NCI-H2081 (cell line): ENCODE data around the gene UBAC1.
"Not testable (repeated sequence)": the region's sequence is repeated elsewhere in the genome, so short reads cannot be mapped to it uniquely, and the experiment has no call there.

ENCODE experiments used
- DNase-seq, 2 experiments: peaks; one replicate each; lab custom pipeline; 2025; lab: John Stamatoyannopoulos, UW

Gene UBAC1

DNA sequence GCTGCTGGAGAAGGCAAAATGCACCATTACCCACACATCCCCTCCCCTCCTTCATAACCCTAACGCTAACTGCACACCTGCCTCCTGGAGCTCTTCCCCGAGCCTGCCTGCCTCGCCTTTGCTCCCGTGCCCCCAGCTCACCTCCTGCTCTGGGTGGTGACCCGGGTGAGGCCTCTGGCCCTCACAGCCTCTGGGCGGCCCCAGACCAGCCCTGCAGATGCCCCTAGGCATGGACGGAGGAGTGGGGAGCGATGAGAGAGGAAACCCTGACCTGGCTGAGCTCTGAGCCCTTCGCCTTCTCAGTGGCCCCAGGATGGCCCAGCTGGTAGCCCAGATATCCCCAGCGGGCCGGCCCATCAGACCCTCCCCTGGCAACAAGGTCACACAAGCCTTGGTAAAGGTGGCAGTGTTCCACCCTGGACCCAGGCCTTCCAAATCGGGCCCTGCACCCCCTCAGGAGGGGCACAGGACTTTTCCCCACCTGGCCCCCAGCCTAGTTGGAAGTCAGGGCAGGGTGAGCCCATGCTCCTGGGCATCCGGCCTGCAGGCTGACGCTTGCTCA is 39.3 kb downstream of the UBAC1 start:
- DNase-seq: no peak

DNA sequence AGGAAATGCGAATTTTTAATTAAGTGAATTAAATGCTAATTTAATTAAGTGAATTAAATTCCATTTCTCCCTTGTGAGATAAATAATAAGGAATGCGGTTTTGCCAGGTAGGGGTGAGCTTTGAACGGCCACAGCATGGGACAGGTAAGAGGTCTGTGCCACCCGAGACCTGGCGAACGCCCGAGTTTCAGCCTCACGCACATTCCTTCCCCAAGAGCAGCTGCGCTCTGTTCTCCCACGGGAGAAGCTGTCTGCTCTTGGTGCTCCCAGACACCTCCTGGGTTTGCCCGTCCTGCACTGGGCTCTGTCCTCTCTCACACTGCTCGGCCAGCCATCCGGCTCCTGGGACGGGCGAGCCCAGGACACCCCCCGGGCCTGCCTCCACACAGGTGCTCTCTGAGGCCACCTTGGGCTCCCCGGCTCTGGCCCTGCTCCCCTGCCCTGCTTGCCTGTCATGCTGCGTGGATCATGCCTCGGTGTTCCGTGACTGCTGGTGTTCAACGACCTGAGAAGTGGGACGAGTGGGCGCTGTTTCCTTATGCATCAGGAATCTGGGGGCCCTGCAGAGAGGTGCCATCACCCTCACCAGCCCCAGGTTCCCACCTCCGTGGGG is 40.1 kb downstream of the UBAC1 start:
- DNase-seq: no peak

DNA sequence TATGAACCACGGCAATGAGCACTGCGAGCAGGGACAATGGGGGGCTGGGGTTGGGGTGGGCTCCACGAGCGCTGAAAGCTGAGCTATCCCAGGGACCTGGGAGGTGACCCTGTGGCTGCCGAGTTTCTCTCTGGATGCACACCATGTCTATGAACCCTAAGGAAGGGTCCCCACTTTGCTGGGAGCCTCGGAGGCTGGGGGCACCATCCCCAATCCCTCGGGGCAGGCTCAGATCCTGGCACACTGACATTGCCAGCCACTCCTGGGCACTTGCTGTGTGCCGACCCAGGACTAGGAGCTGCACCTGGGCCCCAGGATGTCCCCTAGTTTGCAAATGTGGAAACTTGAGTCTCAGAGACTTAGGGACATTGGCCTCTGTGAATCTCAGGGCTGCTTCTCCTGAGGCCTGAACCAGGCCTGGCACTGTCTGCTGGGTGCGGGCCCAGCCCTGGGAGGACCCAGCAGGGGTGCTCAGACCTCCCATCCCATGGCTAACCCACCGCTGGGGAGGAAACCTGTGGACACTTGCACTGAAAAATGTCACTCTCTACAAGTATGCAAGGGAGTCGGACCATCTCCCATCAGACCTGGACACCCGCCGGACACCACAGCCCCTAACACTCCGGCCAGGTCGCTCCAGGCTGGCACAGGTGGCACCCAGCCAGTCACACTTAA is 40.8 kb downstream of the UBAC1 start:
- no peak for DNase-seq

DNA sequence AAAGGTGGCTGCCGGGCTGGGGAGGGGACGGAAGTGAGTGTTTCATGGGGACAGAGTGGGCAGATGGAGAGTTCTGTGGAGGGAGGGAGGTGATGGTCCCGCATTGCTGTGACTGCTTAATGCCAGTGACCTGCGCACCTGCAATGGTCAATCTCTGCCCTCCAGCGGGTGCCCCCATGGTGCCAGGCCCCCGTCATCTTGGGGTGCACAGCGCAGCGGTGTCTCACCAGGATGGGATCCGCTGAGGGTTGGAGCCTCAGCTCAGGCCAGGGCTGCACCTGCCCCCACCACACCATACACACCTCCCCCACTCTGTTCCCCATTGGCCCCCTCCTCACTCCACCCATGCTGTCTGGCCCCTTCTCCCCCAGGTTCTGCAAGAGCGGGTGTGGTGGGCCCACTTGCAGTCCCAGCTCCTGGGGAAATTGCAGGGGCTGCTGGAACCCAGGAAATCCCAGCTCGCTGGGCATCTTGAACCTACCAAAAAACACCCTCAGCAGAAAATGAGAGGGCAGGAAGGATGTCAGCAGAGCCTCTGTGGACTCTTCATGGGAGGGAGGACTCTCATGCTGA is 41.8 kb downstream of the UBAC1 start:
- DNase-seq: no peak

DNA sequence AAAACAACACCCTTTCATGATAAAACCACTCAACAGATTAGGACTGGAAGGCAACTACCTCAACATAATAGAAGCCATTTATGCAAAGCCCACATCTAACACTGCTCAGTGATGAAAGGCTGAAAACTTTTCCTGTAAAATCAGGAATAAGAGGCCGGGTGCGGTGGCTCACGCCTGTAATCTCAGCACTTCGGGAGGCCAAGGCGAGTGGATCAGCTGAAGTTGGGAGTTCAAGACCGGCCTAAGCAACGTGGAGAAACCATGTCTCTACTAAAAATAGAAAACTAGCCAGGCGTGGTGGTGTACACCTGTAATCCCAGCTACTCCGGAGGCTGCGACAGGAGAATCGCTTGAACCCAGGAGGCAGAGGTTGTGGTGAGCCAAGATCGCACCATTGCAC is 44.9 kb downstream of the UBAC1 start:
- not testable (repeated sequence) for DNase-seq

DNA sequence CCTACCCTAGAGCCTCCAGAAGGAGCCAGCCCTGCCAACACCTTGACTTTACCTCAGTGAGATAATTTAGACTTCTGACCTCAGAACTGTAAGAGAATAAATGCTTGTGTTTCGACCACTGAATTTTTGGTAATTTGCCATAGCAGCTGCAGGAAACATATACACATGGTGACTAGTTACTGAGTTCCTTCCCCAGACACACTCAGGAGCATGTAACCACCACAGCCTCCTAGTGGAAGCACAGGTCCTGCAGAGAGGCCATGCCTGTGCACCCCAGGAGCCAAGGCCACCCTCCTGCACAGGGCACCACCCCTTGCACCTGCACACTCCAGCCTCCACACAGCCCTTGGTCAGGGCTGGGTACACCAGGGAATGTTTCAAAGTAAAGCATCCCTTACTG is 46.3 kb downstream of the UBAC1 start:
- no peak for DNase-seq

DNA sequence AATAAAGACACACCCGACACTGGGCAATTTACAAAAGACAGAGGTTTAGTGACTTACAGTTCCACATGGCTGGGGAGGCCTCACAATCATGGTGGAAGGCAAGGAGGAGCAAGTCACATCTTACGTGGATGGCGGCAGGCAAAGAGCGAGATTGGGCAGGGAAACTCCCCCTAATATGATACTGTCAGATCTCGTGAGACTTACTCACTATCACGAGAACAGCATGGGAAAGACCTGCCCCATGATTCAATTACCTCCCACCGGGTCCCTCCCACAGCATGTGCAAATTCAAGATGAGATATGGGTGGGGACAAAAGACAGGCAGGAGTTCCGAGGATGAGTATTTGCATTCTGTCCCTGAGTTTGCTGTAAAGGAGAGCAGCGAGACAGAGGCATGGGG is 49.9 kb downstream of the UBAC1 start:
- DNase-seq: not testable (repeated sequence)

DNA sequence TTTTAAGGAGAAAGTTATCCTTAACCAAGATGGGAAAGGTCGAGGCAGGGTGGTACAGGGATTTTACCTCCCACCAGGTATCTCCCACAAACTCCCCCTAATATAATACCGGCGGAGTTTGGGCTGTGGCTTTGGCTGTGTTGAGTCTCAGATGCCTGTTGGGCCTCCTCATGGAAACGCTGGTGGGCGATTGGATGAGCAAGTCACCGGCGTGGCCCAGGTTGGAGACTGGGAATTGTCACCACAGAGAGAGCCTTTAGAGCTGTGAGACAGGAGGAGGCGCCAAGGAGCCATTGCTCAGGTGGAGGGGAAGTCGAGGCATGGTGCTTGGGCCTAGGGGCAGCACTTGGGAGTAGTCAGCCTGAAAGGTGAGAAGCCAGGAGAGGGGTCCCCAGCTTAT is 50.4 kb downstream of the UBAC1 start:
- no peak for DNase-seq

DNA sequence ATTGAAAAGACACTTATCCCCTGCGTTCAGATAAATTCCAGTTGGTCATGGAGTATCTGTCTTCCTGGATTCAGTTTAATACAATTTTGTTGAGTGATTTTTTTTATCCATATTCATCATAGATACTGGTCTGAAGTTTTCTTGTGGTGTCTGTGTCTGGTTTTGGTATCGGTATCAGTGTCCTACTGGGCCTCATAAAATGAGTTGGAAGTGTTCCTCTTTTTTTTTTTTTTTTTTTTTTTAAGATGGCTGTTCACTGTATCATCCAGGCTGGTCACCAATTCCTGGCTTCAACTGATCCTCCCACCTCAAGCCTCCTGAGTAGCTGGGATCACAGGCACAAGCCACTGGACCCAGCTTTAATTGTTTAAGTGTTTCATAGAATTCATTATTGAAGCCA is 51.0 kb downstream of the UBAC1 start:
- DNase-seq: no peak

DNA sequence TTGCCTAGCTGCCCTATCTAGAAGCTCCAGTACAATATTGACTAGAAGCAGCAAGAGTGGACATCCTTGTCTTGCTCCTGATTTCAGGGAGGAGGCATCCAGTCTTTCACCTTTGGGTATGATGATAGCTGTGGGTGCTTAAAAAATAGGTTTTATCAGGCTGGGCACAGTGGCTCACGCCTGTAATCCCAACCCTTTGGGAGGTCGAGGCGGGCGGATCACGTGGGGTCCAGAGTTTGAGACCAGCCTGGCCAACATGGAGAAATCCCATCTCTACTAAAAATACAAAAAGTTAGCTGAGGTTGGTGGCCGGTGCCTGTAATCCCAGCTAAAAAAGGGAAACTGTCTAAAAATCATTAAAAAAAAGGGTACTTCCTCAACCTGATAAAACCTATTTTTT is 51.8 kb downstream of the UBAC1 start:
- no peak for DNase-seq

DNA sequence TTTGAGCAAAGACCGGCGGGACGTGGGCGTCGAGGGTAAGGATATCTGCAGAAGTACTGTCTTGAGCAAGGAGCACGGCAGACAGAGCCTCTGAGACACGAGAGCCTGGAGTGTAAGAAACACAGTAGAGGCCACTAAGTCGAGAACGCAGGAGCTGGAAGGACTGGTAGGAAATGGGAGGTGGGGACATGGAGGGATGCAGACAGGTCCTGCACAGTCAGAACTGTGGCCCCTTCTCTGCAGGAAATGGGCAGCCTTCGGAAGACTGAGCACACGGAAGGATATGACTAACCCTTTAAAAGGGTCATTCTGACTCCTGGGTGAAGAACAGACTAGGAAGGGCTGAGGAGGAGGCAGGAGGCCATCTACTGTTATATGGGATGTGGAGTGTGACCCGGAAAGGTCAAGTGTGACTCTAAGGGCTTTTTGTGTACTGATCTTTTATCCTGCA is 52.4 kb downstream of the UBAC1 start:
- DNase-seq: no peak

DNA sequence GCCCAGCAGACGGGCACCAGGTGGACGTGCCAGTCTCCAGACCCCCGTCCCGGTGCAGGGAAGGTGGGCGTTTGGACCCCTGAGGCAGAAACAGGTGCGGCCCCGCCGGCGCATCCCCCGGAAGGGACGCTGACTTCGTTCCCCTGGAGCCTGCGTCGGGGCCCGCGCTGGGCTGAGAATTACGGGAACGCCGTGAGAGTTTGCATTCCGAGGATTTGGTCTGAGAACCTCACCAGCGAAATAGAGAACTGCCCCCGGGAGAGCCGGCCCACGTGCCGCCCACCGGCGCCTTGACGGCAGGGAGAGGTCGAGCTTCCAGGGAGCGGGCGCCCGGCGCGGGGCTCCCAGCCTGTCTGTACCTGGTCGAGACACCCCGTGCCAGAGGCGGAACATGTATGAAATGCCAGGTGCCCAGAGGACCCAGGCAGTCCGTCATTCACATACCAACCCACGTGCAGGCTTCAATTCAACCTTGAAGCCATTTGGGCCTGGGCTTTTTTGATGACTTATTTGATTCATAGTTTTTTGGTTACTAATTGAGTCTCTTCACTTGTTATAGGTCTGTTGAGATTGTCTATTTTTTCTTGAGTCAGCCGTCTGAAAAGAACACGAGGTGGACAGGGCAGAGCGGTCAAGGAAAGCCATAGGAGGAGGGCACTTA is 53.0 kb downstream of the UBAC1 start:
- DNase-seq: peak in 1 of 2 experiments; percentile 23

DNA sequence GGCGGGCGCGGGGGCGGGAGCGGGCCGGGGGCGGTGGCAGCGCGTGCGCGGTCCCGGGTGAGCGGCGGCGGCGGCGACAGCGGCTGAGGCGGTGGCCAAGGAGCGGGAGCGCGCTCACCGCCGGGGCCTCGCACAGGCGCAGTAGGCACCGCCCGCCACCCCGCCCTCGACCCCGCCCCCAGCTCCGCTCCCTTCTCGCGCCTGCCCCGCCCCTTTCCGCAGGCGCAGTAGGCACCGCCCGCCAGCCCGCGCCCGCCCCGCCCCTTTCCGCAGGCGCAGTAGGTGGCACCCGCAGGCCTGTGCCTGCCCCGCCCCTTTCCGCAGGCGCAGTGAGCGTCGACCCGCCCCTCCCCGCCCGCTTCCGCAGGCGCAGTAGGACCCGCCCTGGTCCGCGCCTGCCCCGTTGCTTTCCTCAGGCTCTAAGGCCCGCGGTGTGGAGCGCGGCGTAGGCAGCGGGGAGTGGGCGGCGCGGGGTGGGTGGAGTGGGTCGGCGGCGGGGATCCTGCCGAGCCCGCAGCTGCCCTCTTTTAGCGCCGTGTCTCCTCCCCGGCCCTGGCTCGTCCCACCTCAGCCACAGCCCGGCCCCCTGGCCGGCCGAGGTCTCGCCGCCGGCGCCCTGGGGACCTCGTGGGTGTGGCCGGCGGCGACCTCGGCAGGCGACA is 53.6 kb downstream of the UBAC1 start, which contains the start of gene CAMSAP1:
Gene CAMSAP1 (minus strand): TSS at position 116 of the 662 bp plus-strand sequence. CDS start 387 bp downstream, outside the sequence.
- peak; percentile 90 for DNase-seq

DNA sequence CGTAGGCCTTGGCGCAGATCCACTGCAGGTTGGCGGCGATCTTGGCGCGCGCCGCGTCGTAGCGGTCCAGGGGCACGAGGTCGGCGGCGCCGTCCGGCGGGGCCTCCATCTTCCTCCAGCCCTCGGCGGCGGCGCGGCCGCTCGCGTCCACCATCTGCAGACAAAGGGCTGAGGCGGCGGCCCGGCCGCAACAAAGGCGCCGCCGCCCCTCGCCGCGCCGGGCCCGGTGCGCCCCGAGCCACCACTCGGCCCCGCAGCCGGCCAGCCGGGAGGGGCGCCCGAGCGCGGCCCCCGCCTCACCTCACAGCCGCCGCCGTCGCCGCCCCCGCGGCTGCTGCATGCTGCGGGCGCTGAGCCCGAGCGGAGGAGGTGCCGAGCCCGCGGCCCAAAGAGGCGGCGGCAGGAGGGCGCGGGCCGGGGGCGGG is 54.2 kb downstream of the UBAC1 start:
- DNase-seq: no peak

DNA sequence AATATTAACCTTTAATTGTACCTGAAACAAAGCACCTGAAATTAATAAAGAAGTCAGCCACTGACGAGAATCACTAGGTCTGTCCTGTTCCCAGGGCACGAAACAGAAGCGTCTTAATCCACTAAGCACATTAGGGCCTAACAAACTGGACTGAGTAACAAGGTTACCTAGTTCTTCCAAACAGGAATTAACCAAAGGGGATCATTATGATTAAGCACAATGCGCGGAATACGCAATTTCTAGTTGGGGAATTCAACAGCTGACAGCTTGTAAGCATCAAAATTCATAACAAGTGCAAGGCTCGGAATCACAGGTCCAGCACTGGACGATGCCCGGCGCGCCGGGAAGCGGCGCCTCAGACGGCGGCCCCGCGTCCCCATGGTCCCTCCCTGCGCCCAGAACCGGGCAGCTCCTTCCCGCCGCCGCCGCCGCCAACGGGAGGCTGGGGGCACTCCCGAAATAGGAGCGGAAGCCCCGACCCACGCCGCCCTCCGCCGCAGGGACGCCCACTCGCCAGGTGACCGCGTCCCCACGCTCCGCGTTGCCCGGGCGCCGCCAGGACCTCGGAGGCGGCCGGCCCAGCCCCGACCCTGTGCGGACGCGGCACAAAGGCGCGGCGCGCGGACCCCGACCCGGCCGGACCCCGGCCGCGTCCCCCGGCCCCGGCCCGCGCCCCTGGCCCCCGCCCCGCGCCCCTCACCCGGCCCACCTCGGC is 54.7 kb downstream of the UBAC1 start:
- DNase-seq: peak in 1 of 2 experiments; percentile 6

DNA sequence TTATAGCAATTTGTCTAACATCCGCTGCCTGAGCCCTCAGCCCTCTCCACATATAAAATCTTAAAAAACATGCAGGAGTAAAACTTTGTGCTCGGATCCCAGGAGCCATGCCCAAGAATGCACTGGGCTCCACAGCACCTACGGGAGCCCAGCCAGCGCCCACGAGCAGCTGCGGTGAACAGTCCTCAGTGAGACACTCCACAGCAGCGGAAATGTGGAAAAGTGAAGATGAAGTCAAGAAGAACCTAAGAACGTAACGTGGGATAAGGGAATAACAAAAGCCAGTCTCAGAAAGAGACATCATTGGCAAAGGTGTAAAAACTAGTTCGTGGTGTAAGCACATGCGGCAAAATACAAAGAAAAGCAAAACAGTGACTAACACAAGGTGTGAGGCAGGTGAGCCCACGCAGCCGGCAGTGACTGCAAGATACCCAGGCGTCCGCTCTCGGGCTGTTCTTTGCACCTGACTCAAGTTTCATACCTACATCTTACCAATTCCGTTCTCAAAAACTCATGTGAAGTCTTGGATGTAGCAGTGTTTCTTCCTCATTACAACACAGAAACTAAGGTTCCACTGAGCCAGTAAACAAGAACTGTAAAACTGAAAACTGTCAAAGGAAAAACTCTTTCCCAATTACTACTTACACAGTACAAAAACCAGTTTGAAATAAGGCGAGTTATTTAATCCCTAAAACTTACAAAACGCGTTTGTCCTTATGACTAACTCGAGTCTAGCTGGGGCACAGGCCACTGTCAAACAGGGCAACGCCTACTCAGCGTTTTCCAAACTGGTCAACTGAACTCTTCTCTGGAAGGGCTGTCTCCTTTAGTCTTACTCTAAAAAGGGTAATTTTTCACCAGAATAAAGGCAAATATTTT is 55.6 kb downstream of the UBAC1 start:
- no peak for DNase-seq

DNA sequence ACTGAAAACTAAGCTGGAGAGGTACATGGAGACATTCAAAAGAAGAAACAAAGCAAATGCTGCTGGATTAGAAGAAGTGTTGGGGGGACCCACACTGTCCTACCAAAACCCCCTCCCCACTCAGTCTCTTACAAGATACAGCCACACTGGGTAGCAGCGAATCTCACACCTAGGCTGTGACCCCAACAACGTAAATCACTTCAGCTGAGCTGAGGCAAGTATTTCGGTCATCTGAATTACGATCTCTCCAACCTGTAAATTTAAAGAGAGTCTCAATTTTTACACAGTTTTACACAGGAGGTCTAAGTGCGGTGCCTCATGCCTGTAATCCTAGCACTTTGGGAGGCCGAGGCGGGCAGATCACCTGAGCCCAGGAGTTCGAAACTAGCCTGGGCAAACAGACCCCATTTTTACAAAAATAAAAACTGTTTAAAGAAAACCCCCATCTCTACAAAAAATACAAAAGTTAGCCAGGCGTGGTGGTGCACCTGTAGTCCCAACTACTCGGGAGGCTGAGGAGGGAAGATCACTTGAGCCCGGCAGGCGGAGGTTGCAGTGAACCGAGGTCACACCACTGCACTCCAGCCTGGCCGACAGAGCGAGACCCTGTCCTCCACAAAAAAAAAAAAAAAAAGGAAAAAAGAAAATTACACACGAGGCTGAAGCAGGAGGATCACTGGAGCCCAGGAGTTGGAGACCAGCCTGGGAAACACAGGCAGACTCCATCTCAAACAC is 57.2 kb downstream of the UBAC1 start:
- no peak for DNase-seq

DNA sequence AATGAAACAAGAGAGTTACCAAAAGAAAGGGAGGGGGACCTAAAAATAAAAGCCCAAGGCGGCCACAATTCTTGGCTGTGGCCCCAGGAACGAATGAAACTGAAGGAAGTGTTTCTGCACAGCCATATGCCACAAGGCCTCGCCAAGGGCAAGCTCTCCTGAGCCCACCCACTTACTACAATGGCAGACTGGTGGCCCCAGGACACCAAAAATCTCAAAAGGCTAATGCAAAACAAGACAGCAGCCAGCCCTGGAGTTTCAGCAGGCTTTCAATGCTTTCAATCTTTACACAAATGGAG is 57.9 kb downstream of the UBAC1 start:
- DNase-seq: no peak

DNA sequence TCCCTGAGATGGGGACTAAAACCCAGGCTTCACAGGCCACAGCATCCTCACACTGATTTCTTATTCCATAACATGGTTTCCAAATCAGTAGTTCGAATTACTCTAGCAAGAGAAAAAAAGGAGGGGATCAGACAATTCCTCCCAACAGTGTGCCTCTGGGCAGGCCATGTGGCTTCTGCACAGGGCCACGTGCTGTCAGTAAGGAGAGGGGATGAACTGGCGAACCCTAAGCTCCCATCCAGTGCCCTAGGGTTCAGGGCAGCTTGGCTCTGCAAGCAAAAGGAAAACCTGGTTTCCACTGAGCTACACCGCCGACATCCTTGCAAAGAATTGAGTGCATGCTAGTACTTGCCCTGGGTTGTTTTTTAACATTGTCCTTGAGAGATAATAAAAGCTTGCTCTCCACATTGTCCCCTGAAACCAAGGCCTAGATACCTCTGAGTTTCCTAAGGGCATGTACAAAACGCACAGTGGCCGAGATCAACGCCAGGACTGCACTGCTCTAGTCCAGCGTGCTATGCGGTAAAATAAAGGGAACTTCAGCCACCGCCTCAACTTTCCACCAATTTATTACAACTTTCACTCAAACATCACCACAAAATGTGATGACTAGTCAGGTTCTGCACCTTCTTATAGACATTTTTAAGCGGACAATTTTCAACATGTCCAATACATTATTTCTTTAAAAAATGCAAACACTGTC is 58.4 kb downstream of the UBAC1 start:
- no peak for DNase-seq
